Activated CD8-positive, alpha-beta memory T cell treated with anti-CD3 and anti-CD28 coated beads for 24 hours (primary cell): Measurements from ENCODE around the gene PPP1R16B.
A peak's percentile ranks its signal among the peaks of the same experiment; 100 is the strongest.

Experiments
- DNase-seq: peaks from one replicate; pipeline ENCODE4 v3.0.0-alpha.2; 2020

Gene PPP1R16B

DNA sequence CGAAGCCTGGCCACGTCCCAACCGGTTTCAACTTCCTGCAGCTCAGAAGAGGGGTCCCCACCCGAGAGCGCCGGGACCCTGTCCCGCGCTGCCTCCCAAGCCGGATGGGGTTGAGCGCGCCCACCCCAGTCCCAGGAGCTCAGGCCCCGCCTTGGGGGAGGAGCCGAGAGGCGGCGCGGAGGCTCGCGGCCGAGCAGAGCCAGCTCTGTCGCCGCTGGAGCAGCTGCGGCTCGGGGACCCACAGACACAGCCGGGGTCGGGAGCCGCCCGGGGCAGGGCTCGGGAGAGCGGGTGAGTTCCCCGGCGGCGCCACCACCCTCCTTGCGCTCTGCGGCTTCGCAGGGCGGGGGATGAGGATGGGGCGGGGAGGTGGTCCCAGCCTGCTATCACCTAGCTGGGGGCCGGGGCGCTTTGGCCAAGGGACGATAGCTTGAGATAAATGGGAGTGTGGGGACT, at the start of gene PPP1R16B:
Gene PPP1R16B (plus strand): TSS at position 196 of the 456 bp plus-strand sequence. CDS start 30,229 bp downstream, outside the sequence.
- peak; percentile 92 for DNase-seq

DNA sequence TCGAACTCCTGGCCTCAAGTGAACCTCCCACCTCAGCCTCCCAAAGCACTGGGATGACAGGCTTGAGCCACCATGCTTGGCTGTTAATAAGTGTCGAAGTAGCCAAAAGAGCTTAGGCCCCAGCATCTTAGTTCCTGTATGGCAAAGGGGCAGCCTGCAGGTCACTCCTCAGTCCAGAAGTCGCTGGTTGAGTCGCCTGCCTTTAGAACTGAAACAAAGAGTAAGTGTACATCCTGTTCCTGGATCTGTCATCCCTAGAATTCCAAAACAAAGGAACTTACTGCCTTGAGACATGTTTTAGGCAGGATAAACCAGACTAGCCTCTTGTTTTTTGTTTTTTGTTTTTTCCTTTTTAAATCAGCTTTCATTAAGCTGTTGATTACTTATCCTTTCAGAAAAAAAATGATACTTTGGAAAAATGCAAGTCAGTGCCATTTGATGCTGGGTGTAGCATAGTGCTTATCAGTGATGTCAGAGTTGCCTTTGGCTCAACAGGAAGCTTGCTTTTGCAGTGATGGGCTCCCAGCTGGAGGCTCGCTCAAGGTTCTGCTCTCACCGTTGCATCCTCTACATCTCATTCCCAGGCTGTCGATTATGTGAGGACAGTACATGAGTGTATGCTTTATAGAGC, 48.2 kb upstream of the PPP1R16B start:
- no peak for DNase-seq

DNA sequence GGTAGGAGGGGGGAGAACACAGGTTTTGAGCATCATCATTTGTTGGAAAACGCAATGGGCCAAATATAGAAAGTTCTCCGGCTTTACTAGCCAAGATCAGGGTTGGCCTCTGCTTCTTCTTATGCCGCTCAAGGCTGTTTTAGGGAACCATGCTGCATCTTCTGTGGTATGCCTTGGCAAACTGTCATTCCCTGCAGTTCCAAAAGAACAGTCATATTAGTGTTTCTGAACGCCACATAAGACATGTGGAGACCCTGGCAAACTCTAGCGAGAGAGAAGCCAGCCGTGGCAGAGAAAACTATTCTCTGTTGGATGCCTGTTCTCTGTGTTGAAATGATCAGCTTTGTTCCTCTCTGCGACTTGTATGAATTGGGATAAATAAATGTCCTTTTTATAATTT, 46.4 kb upstream of the PPP1R16B start:
- DNase-seq: no peak

DNA sequence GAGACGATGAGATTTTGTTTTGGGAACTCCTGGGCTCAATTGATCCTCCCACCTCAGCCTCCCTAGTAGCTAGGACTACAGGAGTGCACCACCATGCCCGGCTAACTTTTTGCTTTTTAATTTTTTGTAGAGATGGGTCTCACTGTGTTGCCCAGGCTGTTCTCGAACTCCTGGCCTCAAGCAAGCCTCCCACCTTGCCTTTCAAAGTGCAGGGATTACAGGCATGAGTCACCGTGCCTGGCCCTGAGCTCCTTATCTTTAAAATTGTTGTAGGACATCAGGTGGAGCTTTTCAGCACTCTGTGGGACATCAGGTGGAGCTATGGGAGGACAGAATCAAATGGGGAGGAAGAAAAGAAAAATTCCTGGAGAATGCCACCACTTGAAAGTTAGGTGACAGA, 44.5 kb upstream of the PPP1R16B start:
- DNase-seq: no peak

DNA sequence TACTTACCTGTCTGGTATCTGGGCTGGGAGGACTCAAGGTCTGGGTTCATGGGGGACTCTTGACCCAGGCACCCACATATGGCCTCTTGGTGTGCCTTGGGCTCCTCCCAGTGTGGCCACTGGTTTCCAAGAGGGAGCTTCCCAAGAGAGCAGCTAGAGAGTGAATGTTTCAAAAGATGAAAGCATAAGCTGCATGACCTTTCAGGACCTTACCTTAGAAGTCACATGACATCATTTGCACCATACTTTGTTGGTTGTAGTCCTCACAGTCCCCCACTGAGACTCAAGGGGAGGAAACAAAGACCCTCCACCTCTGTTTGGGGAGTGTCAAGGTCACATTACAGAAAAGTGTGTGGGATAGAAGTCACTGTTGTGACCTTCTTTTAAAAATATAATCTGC, 43.3 kb upstream of the PPP1R16B start:
- no peak for DNase-seq

DNA sequence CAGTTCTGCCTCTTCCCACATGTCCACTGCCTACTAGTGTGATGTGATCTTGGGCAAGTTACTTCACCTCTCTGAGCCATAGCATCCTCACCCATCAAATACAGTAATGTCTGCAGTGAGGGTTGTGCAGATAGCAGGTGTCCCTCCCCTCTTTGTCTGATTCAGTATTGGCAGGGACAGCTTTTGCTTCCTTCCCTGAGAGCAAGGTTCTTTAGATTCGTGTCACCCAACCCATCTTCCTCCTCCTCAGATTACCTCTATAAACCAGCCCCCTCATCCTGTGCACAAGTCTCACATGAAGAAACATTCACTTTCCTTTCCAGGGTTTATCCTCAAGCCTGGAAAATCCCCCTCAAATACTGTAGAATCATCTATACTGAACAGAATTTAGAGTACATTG, 41.9 kb upstream of the PPP1R16B start:
- DNase-seq: no peak

DNA sequence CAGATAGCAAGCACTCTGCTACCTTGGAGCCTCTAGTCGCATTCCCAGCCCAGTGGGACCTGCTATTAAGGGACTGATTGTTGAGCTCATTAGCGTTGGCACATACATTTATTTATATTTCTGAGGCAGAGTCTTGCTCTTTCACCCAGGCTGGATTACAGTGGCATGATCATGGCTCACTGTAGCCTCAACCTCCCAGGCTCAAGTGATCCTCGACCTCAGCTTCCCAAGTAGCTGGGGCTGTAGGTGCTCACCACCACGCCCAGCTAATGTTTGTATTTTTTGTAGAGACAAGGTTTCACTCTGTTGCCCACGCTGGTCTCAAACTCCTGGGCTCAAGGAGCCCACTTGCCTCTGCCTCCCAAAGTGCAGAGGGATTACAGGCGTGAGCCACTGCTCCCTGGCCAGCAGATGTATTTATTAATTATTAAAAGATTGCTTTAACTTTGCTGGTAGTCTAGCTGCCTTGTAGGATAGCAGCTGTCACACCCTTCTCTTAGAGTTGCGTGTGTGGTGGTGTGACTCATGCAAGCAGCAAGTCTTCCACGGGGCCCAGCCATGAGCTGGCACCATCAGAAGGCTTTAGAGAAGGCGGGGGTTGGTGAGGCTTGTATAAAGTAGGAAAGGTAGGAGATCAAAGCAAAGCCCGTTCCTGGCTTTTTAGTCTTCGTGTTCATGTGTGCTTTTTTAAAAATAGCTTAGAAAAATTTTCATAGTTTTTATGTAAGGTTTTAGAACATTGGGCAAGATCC, 40.8 kb upstream of the PPP1R16B start:
- DNase-seq: peak; percentile 65

DNA sequence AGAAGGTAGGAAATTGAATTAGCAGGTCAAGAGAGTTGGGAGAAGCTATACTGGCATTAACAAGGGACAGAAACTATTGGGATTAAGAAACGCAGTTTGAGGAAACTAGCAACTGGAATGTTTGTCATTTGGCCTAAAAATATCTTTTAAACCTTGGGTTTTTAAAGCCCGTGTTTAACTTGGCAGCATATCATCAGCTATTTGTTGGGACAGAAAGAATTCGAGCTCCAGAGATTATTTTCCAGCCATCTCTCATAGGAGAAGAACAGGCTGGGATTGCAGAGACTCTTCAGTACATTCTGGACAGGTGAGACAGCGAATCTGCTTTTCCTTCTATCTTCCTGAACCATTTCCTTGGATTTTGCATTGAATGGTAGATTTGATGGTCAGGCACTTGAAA, 39.4 kb upstream of the PPP1R16B start:
- DNase-seq: no peak

DNA sequence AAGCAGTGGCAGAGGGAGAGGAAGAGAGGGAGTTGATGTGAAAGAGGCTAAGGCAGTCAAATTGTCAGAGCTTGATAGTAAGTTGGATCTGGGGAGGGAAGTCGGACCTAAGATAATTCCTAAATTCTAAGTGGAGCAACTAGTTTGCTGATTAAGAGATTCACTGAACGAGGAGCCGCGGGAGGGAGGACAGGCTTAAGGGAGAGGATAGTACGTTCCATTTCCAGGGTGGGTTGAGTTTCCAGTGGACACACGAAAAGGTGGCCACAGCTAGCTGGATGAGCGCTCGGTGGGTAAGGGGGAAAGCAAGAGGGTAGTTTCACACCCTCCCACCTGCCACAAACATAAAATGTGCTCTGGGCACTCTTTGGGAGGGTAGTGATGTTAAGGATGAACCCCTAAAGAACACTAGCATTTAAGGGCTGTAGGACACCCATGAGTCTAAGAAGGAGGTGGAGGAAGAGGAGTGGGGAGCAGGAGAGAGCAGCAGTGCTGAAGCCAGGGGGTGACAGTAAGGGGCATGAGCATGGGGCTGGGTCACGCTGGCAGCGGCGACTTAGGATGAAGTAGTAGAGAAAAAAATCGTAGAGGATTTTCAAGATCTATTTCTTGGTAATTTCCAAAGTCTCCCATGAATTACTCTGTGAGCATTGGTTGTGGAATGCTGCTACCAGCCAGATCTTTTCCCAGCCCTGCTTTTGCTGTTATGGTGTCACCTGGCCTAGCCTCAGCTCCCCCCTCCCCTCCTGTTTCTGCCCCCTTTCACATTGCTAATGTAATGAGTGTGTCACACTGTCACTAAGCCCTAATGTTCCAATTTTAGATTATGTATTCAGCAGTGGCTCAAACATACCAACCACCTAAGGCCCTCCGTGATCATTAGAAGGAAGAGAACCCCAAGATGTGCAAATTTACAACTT, 35.9 kb upstream of the PPP1R16B start:
- DNase-seq: no peak

DNA sequence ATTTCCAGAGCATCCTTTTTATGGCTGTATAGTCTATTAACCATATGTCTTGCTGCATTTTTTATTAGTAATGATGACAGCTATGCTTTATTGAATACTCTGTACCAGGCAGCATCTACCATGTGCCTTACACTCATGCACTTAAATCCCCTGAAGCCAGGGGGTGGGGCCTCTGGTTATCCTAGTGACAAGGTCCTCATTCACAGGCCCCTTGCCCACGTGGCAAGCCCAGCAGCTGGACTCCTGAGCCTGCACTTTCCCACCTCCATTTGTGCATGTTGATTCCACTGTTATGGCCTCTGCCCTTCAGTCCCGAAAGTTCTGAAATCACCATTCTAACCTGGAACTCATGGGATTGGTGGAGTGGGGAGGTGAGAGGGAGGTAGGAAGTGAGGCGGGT, 35.0 kb upstream of the PPP1R16B start:
- no peak for DNase-seq

DNA sequence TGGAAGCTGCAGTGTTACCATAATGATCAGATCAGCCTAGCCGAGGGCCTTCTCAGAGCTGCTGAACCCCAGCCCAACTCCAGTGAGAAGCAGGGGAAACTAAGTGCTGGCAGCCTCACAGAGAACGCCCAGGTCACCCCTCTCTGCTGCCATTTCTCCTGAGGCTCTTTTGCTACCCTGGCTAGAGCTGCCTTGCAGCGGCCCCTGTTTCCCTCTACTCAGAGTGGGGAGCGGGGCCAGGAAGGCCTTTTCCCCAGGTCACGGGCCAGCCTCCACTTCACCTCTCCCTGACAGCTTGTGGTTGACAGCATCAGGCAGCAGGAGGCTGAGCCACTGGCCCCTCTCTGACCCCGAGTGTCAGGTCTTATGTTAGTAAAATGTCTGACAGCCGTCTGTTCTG, 34.5 kb upstream of the PPP1R16B start:
- no peak for DNase-seq

DNA sequence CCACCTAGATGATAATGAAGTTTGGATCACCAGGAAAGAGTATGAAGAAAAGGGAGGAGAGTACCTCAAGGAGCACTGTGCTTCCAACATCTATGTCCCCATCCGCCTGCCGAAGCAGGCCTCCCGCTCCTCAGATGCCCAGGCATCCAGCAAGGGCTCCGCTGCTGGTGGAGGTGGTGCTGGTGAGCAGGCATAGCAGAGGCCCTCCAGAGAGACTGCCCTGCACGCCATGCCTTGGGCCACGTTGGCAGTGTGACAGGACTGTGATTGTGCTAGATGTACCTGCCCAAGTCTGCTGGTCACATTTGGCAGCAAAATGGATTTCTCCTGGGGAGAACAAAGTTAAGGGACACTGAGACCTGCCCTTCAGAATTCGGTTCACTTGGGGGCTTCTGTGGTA, 33.9 kb upstream of the PPP1R16B start:
- DNase-seq: no peak

DNA sequence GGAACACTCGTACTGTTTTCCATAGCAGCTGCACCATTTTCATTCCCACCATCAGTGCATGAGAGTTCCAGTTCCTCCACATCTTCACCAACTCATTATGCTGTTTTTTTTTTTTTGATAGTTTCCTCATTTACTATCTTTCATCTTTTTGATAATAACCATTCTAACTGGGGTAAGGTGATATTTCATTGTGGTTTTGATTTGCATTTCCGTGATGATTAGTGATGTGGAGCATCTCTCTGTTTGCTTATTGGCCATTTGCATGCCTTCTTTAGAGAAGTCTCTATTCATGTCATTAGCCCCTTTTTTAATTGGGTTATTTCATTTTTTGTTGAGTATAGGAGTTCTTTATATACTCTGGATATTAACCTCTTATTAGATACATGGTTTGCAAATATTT, 31.3 kb upstream of the PPP1R16B start:
- DNase-seq: no peak

DNA sequence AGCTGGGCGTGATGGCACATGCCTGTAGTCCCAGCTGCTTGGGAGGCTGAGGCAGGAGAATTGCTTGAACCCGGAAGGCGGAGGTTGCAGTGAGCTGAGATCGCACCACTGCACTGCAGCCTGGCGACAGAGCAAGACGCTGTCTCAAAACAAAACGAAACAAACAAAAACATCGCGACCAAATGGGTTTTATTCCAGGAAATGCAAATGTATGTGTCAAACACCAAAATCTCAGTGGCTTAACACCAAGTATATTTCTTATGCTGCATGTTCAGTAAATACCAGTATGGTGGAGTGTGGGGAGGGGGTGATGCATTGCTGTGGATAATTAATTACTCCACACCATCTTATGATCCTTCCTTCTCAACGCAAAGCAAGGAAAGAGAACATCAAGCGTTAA, 29.1 kb upstream of the PPP1R16B start:
- DNase-seq: no peak

DNA sequence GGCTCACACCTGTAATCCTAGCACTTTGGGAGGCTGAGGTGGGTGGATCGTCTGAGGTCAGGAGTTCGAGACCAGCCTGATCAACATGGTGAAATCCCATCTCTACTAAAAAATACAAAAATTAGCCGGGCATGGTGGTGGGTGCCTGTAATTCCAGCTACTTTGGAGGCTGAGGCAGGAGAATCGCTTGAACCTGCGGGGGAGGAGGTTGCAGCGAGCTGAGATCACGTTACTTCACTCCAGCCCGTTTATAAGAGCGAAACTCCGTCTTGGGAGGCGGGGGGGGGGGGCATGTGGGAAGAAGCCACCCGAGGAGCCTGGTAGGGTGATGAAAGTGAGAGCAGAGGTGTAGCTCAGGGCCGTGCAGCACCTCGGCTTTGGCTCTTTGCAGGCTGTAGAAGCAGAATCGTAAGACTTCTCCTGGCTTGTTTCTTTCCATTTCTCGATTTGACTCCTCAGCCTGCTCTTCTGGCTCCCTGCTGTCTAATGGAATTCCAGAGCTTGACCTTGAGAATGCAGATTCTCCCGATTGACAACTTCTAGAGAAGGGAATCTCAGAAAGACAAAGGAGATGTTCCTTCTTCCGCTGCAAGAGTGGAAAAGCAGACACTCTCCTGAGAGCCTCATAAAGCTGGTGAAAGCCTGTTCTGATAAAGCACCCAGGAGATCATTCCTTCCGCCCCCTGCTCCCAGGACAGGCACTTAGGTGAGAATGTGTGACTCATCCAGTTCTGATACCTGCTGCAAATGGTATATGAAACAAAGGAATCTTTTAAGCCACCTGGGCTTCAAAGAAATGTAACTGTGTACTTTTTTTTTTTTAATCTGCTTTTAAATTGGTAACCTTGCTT, 26.0 kb upstream of the PPP1R16B start:
- DNase-seq: no peak

DNA sequence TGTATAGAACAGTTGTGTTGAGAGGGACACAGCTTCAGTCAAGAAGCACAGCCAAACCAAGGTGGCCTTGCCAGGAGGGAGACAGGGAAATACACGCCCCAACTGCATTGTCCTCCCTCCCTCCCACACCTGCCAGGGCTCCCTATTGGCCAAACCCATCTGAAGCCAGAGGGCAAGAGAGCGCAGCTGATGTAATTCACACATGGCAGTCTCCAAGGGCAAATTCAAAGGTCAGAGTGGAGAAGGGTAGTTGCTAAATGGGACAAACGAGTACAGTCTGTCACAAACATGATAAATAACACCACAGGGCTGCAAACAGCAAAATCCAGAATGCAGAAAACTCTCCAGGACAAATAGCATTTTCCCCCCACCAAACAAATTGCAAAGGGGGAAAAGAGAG, 23.2 kb upstream of the PPP1R16B start:
- DNase-seq: no peak

DNA sequence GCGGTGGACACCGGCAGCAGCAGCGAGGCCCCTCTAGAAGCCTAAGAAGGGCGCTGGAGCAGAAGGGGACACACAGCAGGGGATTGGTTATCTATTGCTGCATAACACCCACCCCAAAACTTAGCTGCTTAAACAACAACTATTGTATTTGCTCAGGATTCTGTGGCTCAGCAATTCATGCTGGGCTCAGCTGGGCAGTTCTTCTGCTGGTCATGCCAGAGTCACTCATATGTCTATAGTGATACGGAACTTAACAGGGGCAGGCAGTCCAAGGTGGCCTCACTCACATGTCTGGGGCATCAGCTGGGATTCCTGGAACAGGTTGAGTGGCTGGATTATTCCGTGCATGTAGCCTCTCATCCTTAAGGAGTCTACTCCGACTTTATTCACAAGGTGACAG, 17.6 kb upstream of the PPP1R16B start:
- no peak for DNase-seq

DNA sequence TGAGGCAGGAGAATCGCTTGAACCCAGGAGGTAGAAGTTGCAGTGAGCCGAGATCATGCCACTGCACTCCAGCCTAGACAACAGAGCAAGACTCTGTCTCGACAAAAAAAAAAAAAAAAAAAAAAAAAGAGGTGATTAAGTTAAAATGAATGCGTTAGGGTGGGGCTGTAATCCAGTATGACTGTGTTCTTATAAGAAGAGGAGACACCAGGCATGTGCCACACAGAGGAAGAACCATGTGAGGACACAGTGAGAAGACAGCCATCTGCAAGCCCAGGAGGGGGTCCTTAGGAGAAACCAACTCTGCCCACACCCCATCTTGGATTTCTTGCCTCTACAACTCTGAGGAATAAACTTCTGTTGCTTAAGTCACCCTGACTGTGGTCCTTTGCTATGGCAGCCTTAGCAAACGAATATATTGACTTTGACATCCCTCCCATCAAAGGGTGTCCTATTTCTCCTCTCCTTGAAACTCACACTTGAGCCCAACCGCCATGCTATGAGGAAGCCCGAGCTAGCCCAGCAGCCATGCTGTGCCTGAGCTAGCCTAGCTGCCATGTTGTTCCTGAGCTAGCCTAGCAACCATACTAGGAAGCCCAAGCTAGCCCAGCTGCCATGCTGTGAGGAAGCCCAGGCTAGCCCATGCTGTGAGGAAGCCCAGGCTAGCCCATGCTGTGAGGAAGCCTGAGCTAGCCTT, 15.8 kb upstream of the PPP1R16B start:
- no peak for DNase-seq

DNA sequence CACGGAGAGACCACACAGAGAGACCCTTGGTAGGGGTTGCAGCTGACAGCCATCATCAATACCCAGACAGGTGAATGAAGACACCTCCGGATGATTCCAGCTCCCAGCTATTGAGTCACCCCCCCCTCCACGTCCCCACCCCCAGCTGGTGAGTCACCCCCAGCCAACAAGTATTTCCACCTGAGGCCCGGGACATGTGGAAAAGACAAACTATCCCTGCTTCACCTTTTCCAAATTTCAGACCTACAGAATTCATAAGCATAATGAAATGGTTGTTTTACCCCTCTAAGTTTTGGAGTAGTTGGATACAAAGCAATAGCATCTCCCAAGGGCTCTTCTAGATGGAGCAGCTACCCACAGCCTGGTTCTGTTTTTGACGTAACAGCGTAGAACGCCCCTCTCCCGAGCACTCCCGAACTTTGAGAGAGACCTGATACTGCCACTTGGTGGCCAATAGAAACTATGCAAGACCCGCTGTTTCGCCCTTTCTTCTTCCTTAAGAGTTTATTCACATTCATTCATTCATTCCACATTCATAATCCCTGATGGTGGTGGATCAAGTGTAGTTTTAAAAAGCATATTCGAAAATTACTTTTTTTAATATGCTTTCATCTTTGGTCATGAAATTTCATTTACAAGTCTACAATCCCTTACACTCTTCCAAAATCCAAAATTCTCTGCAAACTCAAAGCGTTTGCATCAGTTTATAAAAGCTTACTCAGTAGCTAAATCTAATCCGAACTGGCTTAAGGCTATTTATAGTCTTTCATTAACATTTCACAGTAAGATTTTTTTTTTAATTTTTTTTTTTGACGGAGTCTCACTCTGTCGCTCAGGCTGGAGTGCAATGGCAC, 15.1 kb upstream of the PPP1R16B start:
- no peak for DNase-seq

DNA sequence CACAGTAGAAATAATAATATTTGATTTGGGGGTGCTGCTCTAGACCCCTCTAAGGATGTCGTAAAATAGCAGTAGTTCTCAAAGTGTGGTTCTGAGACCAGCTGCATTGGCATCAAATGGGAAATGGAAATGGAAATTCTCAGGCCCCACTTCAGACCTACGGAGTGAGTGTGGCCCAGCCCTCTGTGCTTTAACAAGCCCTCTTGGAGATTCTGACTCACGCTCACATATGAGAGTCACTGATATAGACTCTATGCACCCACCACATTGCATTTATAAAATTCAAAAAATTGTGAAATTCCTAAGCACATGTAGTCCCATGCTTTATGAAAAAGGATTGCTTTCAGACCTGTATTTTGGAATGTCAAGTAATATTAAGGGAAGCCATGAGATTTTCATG, 14.2 kb upstream of the PPP1R16B start:
- no peak for DNase-seq

DNA sequence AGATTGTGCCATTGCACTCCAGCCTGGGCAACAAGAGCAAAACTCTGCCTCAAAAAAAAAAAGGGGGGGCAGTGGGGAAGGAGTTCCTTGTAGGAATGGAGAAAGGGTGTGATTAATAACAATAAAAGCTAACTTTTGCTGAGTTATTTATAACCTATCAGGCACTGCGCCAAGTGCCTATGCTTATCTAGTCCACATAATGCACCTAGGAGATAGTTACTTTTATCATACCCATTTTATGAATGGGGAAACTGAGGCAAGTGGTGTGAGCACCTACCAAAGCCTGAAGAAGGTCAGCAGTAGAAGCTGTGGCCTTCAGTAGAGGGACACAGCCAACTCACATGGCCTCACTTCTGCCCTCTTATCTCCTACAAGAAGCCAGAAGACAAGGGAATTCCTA, 13.6 kb upstream of the PPP1R16B start:
- DNase-seq: peak; percentile 42
